Measurements from ENCODE around the gene IL19.

- TF ChIP-seq EP300 (IDR thresholded peaks at IDR 0.05): no peak
- no peak for TF ChIP-seq CTCF (IDR thresholded peaks at IDR 0.05)
These were observed 68.5 kb downstream of the IL19 start for GRCh38 chr1:206839006-206839560.

Measured in esophagus muscularis mucosa (tissue), 3 donors.